HEK293 (cell line): ENCODE data around the gene SCNN1G.
A peak's percentile ranks its signal among the peaks of the same experiment; 100 is the strongest.

ENCODE experiments used
- CTCF ChIA-PET: fragments of 350-600 bp; formaldehyde crosslinking; extraction: SDS; loops from one replicate; lab custom pipeline; 2021; ENCODE audit warnings: antibody characterized with exemption; lab: Yijun Ruan, JAX
- POLR2A ChIA-PET: fragments of 300-600 bp; formaldehyde crosslinking; extraction: SDS; loops from one replicate; lab custom pipeline; 2020; ENCODE audit warnings: antibody characterized with exemption, inconsistent platforms; lab: Yijun Ruan, JAX
- H3K27ac ChIP-seq: fragments of 200-500 bp; sonication (Bioruptor generic); 2 replicates; pipeline ENCODE4 v1.5.1; 2014; ENCODE audit warnings: low read depth, low read length, control low read depth, inconsistent platforms; ENCODE audit errors: extremely low read depth
- H3K36me3 ChIP-seq, 2 experiments: fragments of 200-500 bp in 1 of 2; sonication (Bioruptor generic) in 1 of 2; 1 replicate in 1 of 2; 2 replicates in 1 of 2; pipeline ENCODE4 v1.5.1; 2014 to 2017; ENCODE audit warnings: inconsistent platforms in 2 of 2, low read length in 2 of 2; ENCODE audit not compliant: control insufficient read depth in 2 of 2, insufficient read depth in 1 of 2
- H3K4me1 ChIP-seq: fragments of 200-500 bp; sonication (Bioruptor generic); 2 replicates; pipeline ENCODE4 v1.5.1; 2014; ENCODE audit warnings: mild to moderate bottlenecking, low read length, inconsistent platforms; ENCODE audit not compliant: control insufficient read depth, insufficient read depth
- H3K4me3 ChIP-seq: 2 replicates; pipeline ENCODE4 v1.5.1; 2011; ENCODE audit warnings: low read depth, mild to moderate bottlenecking, control low read depth, low read length, moderate library complexity
- H3K9me3 ChIP-seq: fragments of 200-500 bp; sonication (Bioruptor generic); 2 replicates; pipeline ENCODE4 v1.5.1; 2014; ENCODE audit warnings: low read depth, low read length, inconsistent platforms; ENCODE audit not compliant: control insufficient read depth, insufficient read depth
- FEZF1 ChIP-seq: fragments of 450-650 bp; formaldehyde crosslinking; IDR thresholded peaks from 2 replicates; pipeline ENCODE4 v1.5.1; 2016; ENCODE audit warnings: missing biosample characterization, missing genetic modification characterization
- HOXD13 ChIP-seq: sonication (generic); formaldehyde crosslinking; IDR thresholded peaks from 2 replicates; pipeline ENCODE4 v1.8.0; 2022; ENCODE audit warnings: missing genetic modification reagents, borderline replicate concordance
- SALL2 ChIP-seq: fragments of 450-650 bp; formaldehyde crosslinking; IDR thresholded peaks from 2 replicates; pipeline ENCODE4 v1.5.0; 2017; ENCODE audit warnings: missing biosample characterization, mild to moderate bottlenecking, missing genetic modification characterization, borderline replicate concordance
- ZBTB21 ChIP-seq: fragments of 450-650 bp; formaldehyde crosslinking; IDR thresholded peaks from 2 replicates; pipeline ENCODE4 v1.5.1; 2017; ENCODE audit warnings: missing biosample characterization, missing genetic modification characterization
- ZNF121 ChIP-seq: fragments of 450-650 bp; formaldehyde crosslinking; IDR thresholded peaks from 2 replicates; pipeline ENCODE4 v1.5.1; 2016; ENCODE audit warnings: missing biosample characterization, missing genetic modification characterization
- ZNF133 ChIP-seq: fragments of 450-650 bp; formaldehyde crosslinking; IDR thresholded peaks from 2 replicates; pipeline ENCODE4 v1.5.1; 2016; ENCODE audit warnings: missing biosample characterization, missing genetic modification characterization
- ZNF239 ChIP-seq: fragments of 450-650 bp; formaldehyde crosslinking; IDR thresholded peaks from 2 replicates; pipeline ENCODE4 v1.5.1; 2016; ENCODE audit warnings: missing biosample characterization, missing genetic modification characterization
- ZNF266 ChIP-seq: fragments of 450-650 bp; formaldehyde crosslinking; IDR thresholded peaks from 2 replicates; pipeline ENCODE4 v1.5.1; 2016; ENCODE audit warnings: missing biosample characterization, missing genetic modification characterization, low read depth
- ZNF341 ChIP-seq: fragments of 450-650 bp; formaldehyde crosslinking; IDR thresholded peaks from 2 replicates; pipeline ENCODE4; 2016; ENCODE audit warnings: low read depth, missing biosample characterization, missing genetic modification characterization
- ZNF350 ChIP-seq: fragments of 450-650 bp; formaldehyde crosslinking; IDR thresholded peaks from 2 replicates; pipeline ENCODE4 v1.5.0; 2017; ENCODE audit warnings: missing biosample characterization, mild to moderate bottlenecking, missing genetic modification characterization
- ZNF354C ChIP-seq: fragments of 450-650 bp; formaldehyde crosslinking; IDR thresholded peaks from 2 replicates; pipeline ENCODE4 v1.5.1; 2016; ENCODE audit warnings: missing biosample characterization, missing genetic modification characterization, low read depth, borderline replicate concordance
- ZNF394 ChIP-seq: fragments of 450-650 bp; formaldehyde crosslinking; IDR thresholded peaks from 2 replicates; pipeline ENCODE4 v1.5.1; 2016; ENCODE audit warnings: missing biosample characterization, missing genetic modification characterization, mild to moderate bottlenecking, moderate library complexity, borderline replicate concordance
- ZNF521 ChIP-seq: fragments of 450-650 bp; formaldehyde crosslinking; IDR thresholded peaks from 2 replicates; pipeline ENCODE4 v1.5.1; 2017; ENCODE audit warnings: missing biosample characterization, mild to moderate bottlenecking, missing genetic modification characterization
- ZNF530 ChIP-seq: fragments of 450-650 bp; formaldehyde crosslinking; IDR thresholded peaks from 2 replicates; pipeline ENCODE4 v1.5.1; 2016; ENCODE audit warnings: low read depth, missing biosample characterization, missing genetic modification characterization
- ZNF555 ChIP-seq: fragments of 450-650 bp; formaldehyde crosslinking; conservative IDR thresholded peaks from 2 replicates; pipeline ENCODE4 v1.5.1; 2017; ENCODE audit warnings: missing biosample characterization, mild to moderate bottlenecking, missing genetic modification characterization, inconsistent platforms
- ZNF560 ChIP-seq: fragments of 450-650 bp; formaldehyde crosslinking; IDR thresholded peaks from 2 replicates; pipeline ENCODE4 v1.5.1; 2017; ENCODE audit warnings: missing biosample characterization, missing genetic modification characterization, borderline replicate concordance
- ZNF639 ChIP-seq: fragments of 450-650 bp; formaldehyde crosslinking; IDR thresholded peaks from 2 replicates; pipeline ENCODE4 v1.5.1; 2016; ENCODE audit warnings: missing biosample characterization, missing genetic modification characterization
- ZNF701 ChIP-seq: fragments of 450-650 bp; formaldehyde crosslinking; IDR thresholded peaks from 2 replicates; pipeline ENCODE4 v1.5.1; 2016; ENCODE audit warnings: missing biosample characterization, missing genetic modification characterization
- ZNF747 ChIP-seq: fragments of 450-650 bp; formaldehyde crosslinking; IDR thresholded peaks from 2 replicates; pipeline ENCODE4 v1.5.1; 2016; ENCODE audit warnings: missing biosample characterization, missing genetic modification characterization
- ZNF768 ChIP-seq: fragments of 450-650 bp; formaldehyde crosslinking; IDR thresholded peaks from 2 replicates; pipeline ENCODE4 v1.5.1; 2018; ENCODE audit warnings: missing biosample characterization, mild to moderate bottlenecking, missing genetic modification characterization
- ZNF792 ChIP-seq: fragments of 450-650 bp; formaldehyde crosslinking; IDR thresholded peaks from 2 replicates; pipeline ENCODE4 v1.5.1; 2016; ENCODE audit warnings: missing biosample characterization, missing genetic modification characterization
- ZNF843 ChIP-seq: fragments of 450-650 bp; formaldehyde crosslinking; IDR thresholded peaks from 2 replicates; pipeline ENCODE4 v1.5.1; 2016; ENCODE audit warnings: missing biosample characterization, missing genetic modification characterization
- TF ChIP-seq, protein P1 (sequence below): fragments of 450-650 bp; formaldehyde crosslinking; conservative IDR thresholded peaks from 2 replicates; pipeline ENCODE4 v1.5.1; 2016; ENCODE audit warnings: low read depth, missing biosample characterization, missing genetic modification characterization
- TF ChIP-seq, protein P2 (sequence below): fragments of 450-650 bp; formaldehyde crosslinking; IDR thresholded peaks from 2 replicates; pipeline ENCODE4 v1.5.1; 2017; ENCODE audit warnings: missing biosample characterization, missing genetic modification characterization

SCNN1G gene

DNA sequence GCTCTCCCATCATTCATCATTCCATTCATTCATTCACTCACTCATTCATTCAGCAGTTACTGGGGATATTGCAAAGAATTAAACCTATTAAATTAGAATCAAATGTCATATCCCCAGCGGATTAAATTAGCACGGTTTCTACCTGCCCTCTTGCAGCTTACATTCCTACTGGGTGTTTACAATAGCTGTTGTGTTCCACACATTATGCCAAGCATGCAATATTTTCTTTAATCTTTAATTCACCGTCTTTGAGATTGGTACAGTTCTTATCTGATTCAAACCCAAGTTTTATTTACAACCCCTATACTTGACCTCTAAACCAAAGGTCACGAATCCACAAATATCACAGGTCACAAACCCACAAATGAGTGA, 32.6 kb upstream of the SCNN1G start:
- H3K27ac ChIP-seq, result no peak overlapping the region; the same call in 1 of the 2 replicates

GRCh38 chr16:23152386-23153178, 30.0 kb upstream of the SCNN1G start:
- ChIA-PET CTCF (interaction anchor here (1.0 kb wide), 1 partner anchor 30 kb away, joined by 3 read pairs; the partner anchor contains the start of gene SCNN1G), POLR2A (no interaction called here)
- peaks cover 1% of the 10 kb centered on the region; the same call in 1 of the 2 replicates for H3K4me1 ChIP-seq
- no peak overlapping the region for H3K4me3 ChIP-seq
- H3K36me3 ChIP-seq, result no peaks in the 10 kb centered on the region
- H3K9me3 ChIP-seq, result no peaks in the 10 kb centered on the region
- H3K27ac ChIP-seq, result no peak overlapping the region
- no peak for TF ChIP-seq SALL2 (tag by site-specific recombination)
- no peak for TF ChIP-seq FEZF1 (tag by site-specific recombination)
- no peak for TF ChIP-seq ZNF394 (tag by site-specific recombination)
- TF ChIP-seq, protein P1, sequence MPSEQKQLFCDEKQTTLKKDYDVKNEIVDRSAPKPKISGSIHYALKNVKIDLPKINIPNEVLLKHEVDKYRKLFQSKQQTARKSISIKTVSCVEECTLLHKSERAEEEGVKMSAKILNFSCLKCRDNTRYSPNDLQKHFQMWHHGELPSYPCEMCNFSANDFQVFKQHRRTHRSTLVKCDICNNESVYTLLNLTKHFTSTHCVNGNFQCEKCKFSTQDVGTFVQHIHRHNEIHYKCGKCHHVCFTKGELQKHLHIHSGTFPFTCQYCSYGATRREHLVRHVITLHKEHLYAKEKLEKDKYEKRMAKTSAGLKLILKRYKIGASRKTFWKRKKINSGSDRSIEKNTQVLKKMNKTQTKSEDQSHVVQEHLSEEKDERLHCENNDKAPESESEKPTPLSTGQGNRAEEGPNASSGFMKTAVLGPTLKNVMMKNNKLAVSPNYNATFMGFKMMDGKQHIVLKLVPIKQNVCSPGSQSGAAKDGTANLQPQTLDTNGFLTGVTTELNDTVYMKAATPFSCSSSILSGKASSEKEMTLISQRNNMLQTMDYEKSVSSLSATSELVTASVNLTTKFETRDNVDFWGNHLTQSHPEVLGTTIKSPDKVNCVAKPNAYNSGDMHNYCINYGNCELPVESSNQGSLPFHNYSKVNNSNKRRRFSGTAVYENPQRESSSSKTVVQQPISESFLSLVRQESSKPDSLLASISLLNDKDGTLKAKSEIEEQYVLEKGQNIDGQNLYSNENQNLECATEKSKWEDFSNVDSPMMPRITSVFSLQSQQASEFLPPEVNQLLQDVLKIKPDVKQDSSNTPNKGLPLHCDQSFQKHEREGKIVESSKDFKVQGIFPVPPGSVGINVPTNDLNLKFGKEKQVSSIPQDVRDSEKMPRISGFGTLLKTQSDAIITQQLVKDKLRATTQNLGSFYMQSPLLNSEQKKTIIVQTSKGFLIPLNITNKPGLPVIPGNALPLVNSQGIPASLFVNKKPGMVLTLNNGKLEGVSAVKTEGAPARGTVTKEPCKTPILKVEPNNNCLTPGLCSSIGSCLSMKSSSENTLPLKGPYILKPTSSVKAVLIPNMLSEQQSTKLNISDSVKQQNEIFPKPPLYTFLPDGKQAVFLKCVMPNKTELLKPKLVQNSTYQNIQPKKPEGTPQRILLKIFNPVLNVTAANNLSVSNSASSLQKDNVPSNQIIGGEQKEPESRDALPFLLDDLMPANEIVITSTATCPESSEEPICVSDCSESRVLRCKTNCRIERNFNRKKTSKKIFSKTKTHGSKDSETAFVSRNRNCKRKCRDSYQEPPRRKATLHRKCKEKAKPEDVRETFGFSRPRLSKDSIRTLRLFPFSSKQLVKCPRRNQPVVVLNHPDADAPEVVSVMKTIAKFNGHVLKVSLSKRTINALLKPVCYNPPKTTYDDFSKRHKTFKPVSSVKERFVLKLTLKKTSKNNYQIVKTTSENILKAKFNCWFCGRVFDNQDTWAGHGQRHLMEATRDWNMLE (tag by site-specific recombination), result no peak
- TF ChIP-seq ZNF521 (tag by site-specific recombination), result no peak

More for the DNA sequence above, 32.6 kb upstream of the SCNN1G start:
- Histone ChIP-seq H3K4me3 (peak overlapping the region; percentile 63), H3K36me3 (no peaks in the 10 kb centered on the region), H3K4me1 (peaks cover 18% of the 10 kb centered on the region), H3K9me3 (no peaks in the 10 kb centered on the region)
- POLR2A ChIA-PET, result interaction anchor here (0.8 kb wide), 1 partner anchor 76 kb away, joined by 3 read pairs; no protein-coding TSS in a partner anchor
- TF ChIP-seq ZNF639 (tag by site-specific recombination) (no peak), ZNF792 (tag by site-specific recombination) (no peak), ZNF843 (tag by site-specific recombination) (no peak), ZNF530 (no peak), ZNF701 (no peak), ZNF133 (tag by site-specific recombination) (no peak), ZNF354C (tag by site-specific recombination) (no peak), ZNF341 (tag by site-specific recombination) (no peak), ZNF560 (tag by site-specific recombination) (no peak), ZNF239 (tag by site-specific recombination) (no peak), ZNF350 (no peak), ZNF121 (tag by site-specific recombination) (no peak), ZNF747 (tag by site-specific recombination) (no peak), ZNF555 (tag by site-specific recombination) (no peak), ZNF768 (tag by site-specific recombination) (no peak), ZNF266 (no peak), HOXD13 (CRISPR knock-in tag) (no peak), ZBTB21 (no peak)
- TF ChIP-seq, protein P2, sequence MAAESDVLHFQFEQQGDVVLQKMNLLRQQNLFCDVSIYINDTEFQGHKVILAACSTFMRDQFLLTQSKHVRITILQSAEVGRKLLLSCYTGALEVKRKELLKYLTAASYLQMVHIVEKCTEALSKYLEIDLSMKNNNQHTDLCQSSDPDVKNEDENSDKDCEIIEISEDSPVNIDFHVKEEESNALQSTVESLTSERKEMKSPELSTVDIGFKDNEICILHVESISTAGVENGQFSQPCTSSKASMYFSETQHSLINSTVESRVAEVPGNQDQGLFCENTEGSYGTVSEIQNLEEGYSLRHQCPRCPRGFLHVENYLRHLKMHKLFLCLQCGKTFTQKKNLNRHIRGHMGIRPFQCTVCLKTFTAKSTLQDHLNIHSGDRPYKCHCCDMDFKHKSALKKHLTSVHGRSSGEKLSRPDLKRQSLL (tag by site-specific recombination), result no peak
- TF ChIP-seq, all 188 proteins: peak for 0
- CTCF ChIA-PET, result interaction anchor here (0.6 kb wide), 2 partner anchors 23 to 1014 kb away, joined by 3 read pairs; no protein-coding TSS in a partner anchor
